Measurements from ENCODE around the gene SLIT1.

SLIT1 gene

DNA sequence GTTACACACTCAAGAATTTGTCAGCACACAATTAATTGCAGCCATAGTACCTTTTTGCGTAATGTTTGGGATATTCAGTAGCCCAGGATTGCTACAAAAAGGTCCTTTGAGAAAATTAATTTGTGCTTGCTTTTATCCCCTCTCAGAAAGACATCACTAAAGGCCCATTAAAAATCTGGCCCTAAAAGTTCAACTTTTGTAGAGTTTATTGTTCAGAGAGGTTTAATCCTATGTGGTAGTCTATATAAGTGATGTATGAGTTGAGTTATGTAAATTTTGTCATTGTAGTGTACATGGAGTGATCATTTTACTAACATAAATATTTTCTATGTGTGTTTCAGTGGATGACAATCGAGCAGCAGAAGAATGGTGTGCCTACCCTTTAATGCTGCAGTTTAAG is 227.7 kb downstream of the SLIT1 start:
- Histone ChIP-seq H3K27ac (ENCODE audit: low read length) (no peak overlapping the region), H3K9ac (ENCODE audit: low read length) (no peak overlapping the region), H3K27me3 (ENCODE audit: control insufficient read depth, insufficient read depth, low read length) (no peaks in the 10 kb centered on the region), H3K4me1 (ENCODE audit: control insufficient read depth, low read depth, low read length) (no peaks in the 10 kb centered on the region), H3K4me3 (ENCODE audit: low read length) (no peak overlapping the region), H3K36me3 (ENCODE audit: control insufficient read depth, low read depth, low read length) (peaks cover 18% of the 10 kb centered on the region), H3K9me3 (ENCODE audit: control insufficient read depth, low read depth, low read length) (no peaks in the 10 kb centered on the region)

GRCh38 chr10:96955794-96956193 is 230.0 kb downstream of the SLIT1 start:
- no peak overlapping the region for H3K27ac ChIP-seq (ENCODE audit: low read length)
- H3K27me3 ChIP-seq (ENCODE audit: control insufficient read depth, insufficient read depth, low read length): no peaks in the 10 kb centered on the region
- H3K36me3 ChIP-seq (ENCODE audit: control insufficient read depth, low read depth, low read length): peaks cover 21% of the 10 kb centered on the region
- H3K9me3 ChIP-seq (ENCODE audit: control insufficient read depth, low read depth, low read length): no peaks in the 10 kb centered on the region
- H3K4me3 ChIP-seq (ENCODE audit: low read length): no peak overlapping the region
- no peak overlapping the region for H3K9ac ChIP-seq (ENCODE audit: low read length)
- H3K4me1 ChIP-seq (ENCODE audit: control insufficient read depth, low read depth, low read length): no peaks in the 10 kb centered on the region

GRCh38 chr10:96951954-96952353 is 233.8 kb downstream of the SLIT1 start:
- Histone ChIP-seq H3K27me3 (ENCODE audit: control insufficient read depth, insufficient read depth, low read length) (no peaks in the 10 kb centered on the region), H3K36me3 (ENCODE audit: control insufficient read depth, low read depth, low read length) (peaks cover 28% of the 10 kb centered on the region), H3K27ac (ENCODE audit: low read length) (no peak overlapping the region), H3K9me3 (ENCODE audit: control insufficient read depth, low read depth, low read length) (no peaks in the 10 kb centered on the region), H3K9ac (ENCODE audit: low read length) (no peak overlapping the region), H3K4me1 (ENCODE audit: control insufficient read depth, low read depth, low read length) (no peaks in the 10 kb centered on the region), H3K4me3 (ENCODE audit: low read length) (no peak overlapping the region)

GRCh38 chr10:96949039-96949683 is 236.6 kb downstream of the SLIT1 start:
- Histone ChIP-seq H3K4me3 (ENCODE audit: low read length) (no peak overlapping the region), H3K36me3 (ENCODE audit: control insufficient read depth, low read depth, low read length) (peaks cover 10% of the 10 kb centered on the region), H3K9ac (ENCODE audit: low read length) (no peak overlapping the region), H3K4me1 (ENCODE audit: control insufficient read depth, low read depth, low read length) (no peaks in the 10 kb centered on the region), H3K27ac (ENCODE audit: low read length) (no peak overlapping the region), H3K9me3 (ENCODE audit: control insufficient read depth, low read depth, low read length) (no peaks in the 10 kb centered on the region), H3K27me3 (ENCODE audit: control insufficient read depth, insufficient read depth, low read length) (no peaks in the 10 kb centered on the region)

Data from iPS-18a (cell line).